Measurements from ENCODE around the gene GJA1. TPM values are rescaled to one million over a fixed set of nuclear protein-coding genes. Genes with fewer than 3 reads are reported as not detected.
"Not testable (repeated sequence)": the region's sequence is repeated elsewhere in the genome, so short reads cannot be mapped to it uniquely, and the experiment has no call there.

GJA1 gene
- total RNA-seq, 1 experiment from 2014 or later: 120 TPM

DNA sequence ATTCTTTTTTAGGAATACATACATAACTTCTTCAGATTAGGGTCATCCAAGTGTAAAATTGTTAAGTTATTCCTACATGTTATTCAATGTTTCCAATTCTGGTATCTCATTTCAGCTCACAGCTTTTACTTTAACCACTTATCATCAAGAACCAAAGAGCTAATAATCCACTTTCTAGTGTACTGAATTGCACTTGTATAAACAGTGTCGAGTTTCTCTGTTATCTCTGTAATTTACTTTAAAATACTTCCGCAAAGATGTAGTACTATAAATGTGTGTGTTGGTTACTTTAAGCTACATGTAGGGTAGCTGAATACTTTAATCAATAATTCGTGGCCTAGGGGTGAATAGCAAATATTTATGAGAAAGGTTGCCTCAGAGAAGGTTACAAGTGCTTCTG is 8.8 kb upstream of the GJA1 start:
- Histone ChIP-seq H3K36me3 (ENCODE audit: insufficient read depth, low read length, poor library complexity, severe bottlenecking) (no peaks in the 10 kb centered on the region), H3K4me3 (ENCODE audit: low read depth, low read length, poor library complexity, severe bottlenecking) (no peak overlapping the region), H3K27ac (ENCODE audit: low read depth, low read length, poor library complexity, severe bottlenecking) (no peak overlapping the region), H3K9me3 (ENCODE audit: low read depth, low read length, poor library complexity, severe bottlenecking) (no peaks in the 10 kb centered on the region), H3K27me3 (replicated peaks; ENCODE audit: insufficient read depth, low read depth, low read length, poor library complexity) (no peaks in the 10 kb centered on the region), H3K4me1 (ENCODE audit: insufficient read depth, low read length, poor library complexity, severe bottlenecking) (peaks cover 9% of the 10 kb centered on the region)
- no peak for TF ChIP-seq CTCF (conservative IDR thresholded peaks at IDR 0.05; ENCODE audit: low read depth, low read length)
- no peak for TF ChIP-seq EZH2 (IDR thresholded peaks at IDR 0.05; ENCODE audit: borderline replicate concordance, low read depth, low read length, poor library complexity, severe bottlenecking)
- ChIA-PET CTCF (no interaction called here), POLR2A (ENCODE audit: low non-redundant PET) (no interaction called here)
- DNase-seq (ENCODE audit: low spot score): no peak
- intact Hi-C loops (cut with micrococcal nuclease; ENCODE audit: unreplicated experiment): no loop called here
- no TSS peak for BruUV-seq (replicated peaks)

GRCh38 chr6:121428872-121429756 is 6.3 kb upstream of the GJA1 start:
- intact Hi-C loops (cut with micrococcal nuclease; ENCODE audit: unreplicated experiment): no loop called here
- no peak for TF ChIP-seq EZH2 (IDR thresholded peaks at IDR 0.05; ENCODE audit: borderline replicate concordance, low read depth, low read length, poor library complexity, severe bottlenecking)
- TF ChIP-seq CTCF (conservative IDR thresholded peaks at IDR 0.05; ENCODE audit: low read depth, low read length): no peak
- CTCF ChIA-PET: interaction anchor here (0.7 kb wide), 1 partner anchor 88 kb away, joined by 3 read pairs; no protein-coding TSS in a partner anchor
- no peak overlapping the region for H3K4me3 ChIP-seq (ENCODE audit: low read depth, low read length, poor library complexity, severe bottlenecking)
- no peak for DNase-seq (ENCODE audit: low spot score)
- H3K4me1 ChIP-seq (ENCODE audit: insufficient read depth, low read length, poor library complexity, severe bottlenecking): peaks cover 20% of the 10 kb centered on the region
- H3K27ac ChIP-seq (ENCODE audit: low read depth, low read length, poor library complexity, severe bottlenecking): no peak overlapping the region
- BruUV-seq (replicated peaks): no TSS peak
- H3K36me3 ChIP-seq (ENCODE audit: insufficient read depth, low read length, poor library complexity, severe bottlenecking): no peaks in the 10 kb centered on the region
- no peaks in the 10 kb centered on the region for H3K9me3 ChIP-seq (ENCODE audit: low read depth, low read length, poor library complexity, severe bottlenecking)
- POLR2A ChIA-PET (ENCODE audit: low non-redundant PET): no interaction called here
- H3K27me3 ChIP-seq (replicated peaks; ENCODE audit: insufficient read depth, low read depth, low read length, poor library complexity): no peaks in the 10 kb centered on the region

GRCh38 chr6:121430514-121431460 is 4.7 kb upstream of the GJA1 start:
- Histone ChIP-seq H3K36me3 (ENCODE audit: insufficient read depth, low read length, poor library complexity, severe bottlenecking) (no peaks in the 10 kb centered on the region), H3K4me3 (ENCODE audit: low read depth, low read length, poor library complexity, severe bottlenecking) (no peak overlapping the region), H3K4me1 (ENCODE audit: insufficient read depth, low read length, poor library complexity, severe bottlenecking) (peaks cover 30% of the 10 kb centered on the region), H3K9me3 (ENCODE audit: low read depth, low read length, poor library complexity, severe bottlenecking) (no peaks in the 10 kb centered on the region), H3K27ac (ENCODE audit: low read depth, low read length, poor library complexity, severe bottlenecking) (no peak overlapping the region), H3K27me3 (replicated peaks; ENCODE audit: insufficient read depth, low read depth, low read length, poor library complexity) (no peaks in the 10 kb centered on the region)
- intact Hi-C loops (cut with micrococcal nuclease; ENCODE audit: unreplicated experiment): loop anchor here (1.0 to 10.0 kb wide), 6 partner anchors 234 to 1104 kb away; no protein-coding TSS in a partner anchor
- POLR2A ChIA-PET (ENCODE audit: low non-redundant PET): interaction anchor here (0.7 kb wide), 1 partner anchor 1948 kb away, joined by 3 read pairs; no protein-coding TSS in a partner anchor
- BruUV-seq (replicated peaks): no TSS peak
- TF ChIP-seq EZH2 (IDR thresholded peaks at IDR 0.05; ENCODE audit: borderline replicate concordance, low read depth, low read length, poor library complexity, severe bottlenecking): no peak
- peak; percentile 87 for TF ChIP-seq CTCF (conservative IDR thresholded peaks at IDR 0.05; ENCODE audit: low read depth, low read length)
- CTCF ChIA-PET: no interaction called here
- peak; percentile 69 for DNase-seq (ENCODE audit: low spot score)

DNA sequence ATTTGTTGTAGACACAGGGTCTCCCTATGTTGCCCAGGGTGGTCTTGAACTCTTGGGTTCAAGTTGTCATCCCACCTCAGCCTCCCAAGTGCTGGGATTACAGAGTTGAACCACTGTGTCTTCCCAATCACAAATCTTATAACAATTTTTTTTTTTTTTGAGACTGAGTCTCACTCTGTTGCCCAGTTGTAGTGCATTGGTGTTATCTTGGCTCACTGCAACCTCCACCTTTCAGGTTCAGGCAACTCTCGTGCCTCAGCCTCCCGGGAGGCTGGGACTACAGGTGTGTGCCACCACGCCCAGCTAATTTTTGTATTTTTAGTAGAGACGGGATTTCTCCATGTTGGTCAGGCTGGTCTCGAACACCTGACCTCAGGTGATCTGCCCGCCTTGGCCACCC is 3.7 kb upstream of the GJA1 start:
- BruUV-seq (replicated peaks); H3K27me3 ChIP-seq (replicated peaks; ENCODE audit: insufficient read depth, low read depth, low read length, poor library complexity); H3K4me3 ChIP-seq (ENCODE audit: low read depth, low read length, poor library complexity, severe bottlenecking); POLR2A ChIA-PET (ENCODE audit: low non-redundant PET); H3K36me3 ChIP-seq (ENCODE audit: insufficient read depth, low read length, poor library complexity, severe bottlenecking); CTCF ChIA-PET; H3K9me3 ChIP-seq (ENCODE audit: low read depth, low read length, poor library complexity, severe bottlenecking); DNase-seq (ENCODE audit: low spot score); H3K27ac ChIP-seq (ENCODE audit: low read depth, low read length, poor library complexity, severe bottlenecking): not testable (repeated sequence)
- intact Hi-C loops (cut with micrococcal nuclease; ENCODE audit: unreplicated experiment): loop anchor here (1.0 to 10.0 kb wide), 5 partner anchors 233 to 1103 kb away; no protein-coding TSS in a partner anchor
- peaks cover 30% of the 10 kb centered on the region for H3K4me1 ChIP-seq (ENCODE audit: insufficient read depth, low read length, poor library complexity, severe bottlenecking)
